NCI-H510A (cell line): Measurements from ENCODE around the gene KIF14.
"Not testable (repeated sequence)": the region's sequence is repeated elsewhere in the genome, so short reads cannot be mapped to it uniquely, and the experiment has no call there.

Experiments used
- DNase-seq: peaks from one replicate; lab custom pipeline; 2025; lab: John Stamatoyannopoulos, UW

Gene KIF14

GRCh38 chr1:200540281-200540680, 80.3 kb downstream of the KIF14 start:
- DNase-seq, result no peak

GRCh38 chr1:200538179-200538578, 82.4 kb downstream of the KIF14 start:
- no peak for DNase-seq

- no peak for DNase-seq
Measured at GRCh38 chr1:200535605-200536004, 84.9 kb downstream of the KIF14 start.

GRCh38 chr1:200530623-200531261, 89.8 kb downstream of the KIF14 start:
- DNase-seq, result no peak

GRCh38 chr1:200528858-200529606, 91.5 kb downstream of the KIF14 start:
- no peak for DNase-seq

GRCh38 chr1:200527670-200528069, 92.9 kb downstream of the KIF14 start:
- no peak for DNase-seq

- no peak for DNase-seq
Measured at GRCh38 chr1:200526709-200527612, 93.6 kb downstream of the KIF14 start.

GRCh38 chr1:200525090-200525987, 95.2 kb downstream of the KIF14 start:
- no peak for DNase-seq

- DNase-seq, result not testable (repeated sequence)
Measured at GRCh38 chr1:200524551-200524950, 96.0 kb downstream of the KIF14 start.

GRCh38 chr1:200524092-200524491, 96.5 kb downstream of the KIF14 start:
- no peak for DNase-seq

- no peak for DNase-seq
Measured at GRCh38 chr1:200520735-200521134, 99.8 kb downstream of the KIF14 start.

GRCh38 chr1:200518524-200518923, 102.0 kb downstream of the KIF14 start:
- no peak for DNase-seq

- DNase-seq, result no peak
Measured at GRCh38 chr1:200512191-200512590, 108.4 kb downstream of the KIF14 start.

- DNase-seq, result peak; percentile 25
Measured at GRCh38 chr1:200510228-200510623, 110.3 kb downstream of the KIF14 start.

- DNase-seq, result no peak
Measured at GRCh38 chr1:200506471-200506870, 114.1 kb downstream of the KIF14 start.

- DNase-seq, result no peak
Measured at GRCh38 chr1:200505257-200505656, 115.3 kb downstream of the KIF14 start.
